Adrenal gland (tissue), 5 donors: ENCODE measurements around the gene DNAH9.

Source experiments
- POLR2A ChIP-seq, 2 donors: fragments of 450-650 bp; IDR thresholded peaks; one replicate each; pipeline ENCODE4 v1.6.1; 2017; ENCODE audit warnings: antibody characterized with exemption in 2 of 2, mild to moderate bottlenecking in 2 of 2, moderate library complexity in 1 of 2
- TF ChIP-seq, protein P1 (sequence below), 6 experiments: fragments of 450-650 bp in 4 of 6; fragments of 200-600 bp in 2 of 6; sonication (generic) in 1 of 6; IDR thresholded peaks; 1 replicate in 5 of 6; 2 replicates in 1 of 6; pipeline versions ENCODE4 v1.5.1 to v1.8.0; 2016 to 2021; ENCODE audit warnings: antibody characterized with exemption in 6 of 6, mild to moderate bottlenecking in 2 of 6, moderate library complexity in 1 of 6
- donor health status: DM: no; HTN: no; CAD: no.

DNA sequence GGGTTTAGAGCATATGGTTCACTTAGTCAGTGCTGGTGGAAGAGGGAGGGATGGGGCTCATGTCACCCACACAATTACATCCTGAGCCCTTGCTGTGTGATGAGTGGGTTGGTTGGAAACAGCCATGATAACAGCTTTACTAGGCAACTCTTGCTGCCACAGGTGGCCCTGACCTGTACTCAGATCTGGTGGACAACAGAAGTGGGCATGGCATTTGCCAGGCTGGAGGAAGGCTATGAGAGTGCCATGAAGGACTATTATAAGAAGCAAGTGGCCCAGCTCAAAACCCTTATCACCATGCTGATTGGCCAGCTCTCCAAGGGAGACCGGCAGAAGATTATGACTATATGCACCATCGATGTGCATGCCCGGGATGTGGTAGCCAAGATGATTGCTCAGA lies 105.8 kb downstream of the DNAH9 start:
- no peak for TF ChIP-seq POLR2A (IDR thresholded peaks at IDR 0.05)
- TF ChIP-seq, protein P1, sequence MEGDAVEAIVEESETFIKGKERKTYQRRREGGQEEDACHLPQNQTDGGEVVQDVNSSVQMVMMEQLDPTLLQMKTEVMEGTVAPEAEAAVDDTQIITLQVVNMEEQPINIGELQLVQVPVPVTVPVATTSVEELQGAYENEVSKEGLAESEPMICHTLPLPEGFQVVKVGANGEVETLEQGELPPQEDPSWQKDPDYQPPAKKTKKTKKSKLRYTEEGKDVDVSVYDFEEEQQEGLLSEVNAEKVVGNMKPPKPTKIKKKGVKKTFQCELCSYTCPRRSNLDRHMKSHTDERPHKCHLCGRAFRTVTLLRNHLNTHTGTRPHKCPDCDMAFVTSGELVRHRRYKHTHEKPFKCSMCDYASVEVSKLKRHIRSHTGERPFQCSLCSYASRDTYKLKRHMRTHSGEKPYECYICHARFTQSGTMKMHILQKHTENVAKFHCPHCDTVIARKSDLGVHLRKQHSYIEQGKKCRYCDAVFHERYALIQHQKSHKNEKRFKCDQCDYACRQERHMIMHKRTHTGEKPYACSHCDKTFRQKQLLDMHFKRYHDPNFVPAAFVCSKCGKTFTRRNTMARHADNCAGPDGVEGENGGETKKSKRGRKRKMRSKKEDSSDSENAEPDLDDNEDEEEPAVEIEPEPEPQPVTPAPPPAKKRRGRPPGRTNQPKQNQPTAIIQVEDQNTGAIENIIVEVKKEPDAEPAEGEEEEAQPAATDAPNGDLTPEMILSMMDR (IDR thresholded peaks at IDR 0.05) = no peak
